ENCODE measurements around the gene ATP2A1.

The ATP2A1 gene

DNA sequence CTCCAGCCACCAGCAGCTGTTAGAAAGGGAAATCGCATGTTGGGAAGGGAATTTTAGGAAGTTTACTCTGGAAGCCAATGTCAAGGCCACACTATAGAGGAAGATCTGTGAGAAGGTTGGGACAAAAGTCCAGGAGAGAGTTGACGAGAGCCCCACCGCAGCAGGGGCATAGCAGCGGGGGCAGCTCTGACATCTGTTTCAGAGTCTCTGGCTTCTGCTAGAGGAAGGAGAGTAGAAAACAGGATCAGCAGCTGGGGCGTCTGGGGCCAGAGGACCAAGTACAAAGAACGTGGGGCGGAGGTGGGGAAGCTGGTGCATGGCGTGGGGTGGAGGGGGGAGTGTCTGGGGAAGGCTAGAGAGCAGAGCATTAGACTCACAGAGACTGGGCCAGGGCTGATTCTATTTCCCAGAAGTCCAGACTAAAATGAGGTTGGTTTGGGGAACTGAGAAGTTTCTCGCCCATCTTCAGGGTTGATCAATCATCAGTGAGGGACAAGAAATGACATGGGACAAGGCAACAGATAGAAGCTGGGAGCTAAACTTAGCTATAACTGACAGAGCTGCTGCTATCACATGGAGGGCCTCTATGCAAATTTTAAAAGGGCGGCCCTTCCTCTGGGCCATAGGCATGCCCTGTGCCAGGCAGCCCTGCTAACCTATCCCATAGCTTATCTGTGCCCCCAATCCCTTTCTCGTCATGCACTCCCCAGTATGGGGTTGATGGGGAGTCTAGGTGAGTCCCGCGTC lies 45.5 kb downstream of the ATP2A1 start:
- TF ChIP-seq CEBPB (IDR thresholded peaks at IDR 0.05), result no peak
- TF ChIP-seq EGR1 (IDR thresholded peaks at IDR 0.05), result no peak
- TF ChIP-seq FOXM1 (IDR thresholded peaks at IDR 0.05; ENCODE audit: borderline replicate concordance, low read depth), result no peak
- no peak for TF ChIP-seq TCF12 (IDR thresholded peaks at IDR 0.05; ENCODE audit: low read depth)
- TF ChIP-seq TEAD4 (IDR thresholded peaks at IDR 0.05), result no peak
- no peak for TF ChIP-seq EP300 (IDR thresholded peaks at IDR 0.05; ENCODE audit: borderline replicate concordance)
- TF ChIP-seq ZBTB7A (IDR thresholded peaks at IDR 0.05; ENCODE audit: low read depth), result no peak
- TF ChIP-seq CREB1 (IDR thresholded peaks at IDR 0.05; ENCODE audit: low read depth), result no peak
- no peak for TF ChIP-seq RAD21 (IDR thresholded peaks at IDR 0.05; ENCODE audit: low read depth)
- TF ChIP-seq, protein P1, sequence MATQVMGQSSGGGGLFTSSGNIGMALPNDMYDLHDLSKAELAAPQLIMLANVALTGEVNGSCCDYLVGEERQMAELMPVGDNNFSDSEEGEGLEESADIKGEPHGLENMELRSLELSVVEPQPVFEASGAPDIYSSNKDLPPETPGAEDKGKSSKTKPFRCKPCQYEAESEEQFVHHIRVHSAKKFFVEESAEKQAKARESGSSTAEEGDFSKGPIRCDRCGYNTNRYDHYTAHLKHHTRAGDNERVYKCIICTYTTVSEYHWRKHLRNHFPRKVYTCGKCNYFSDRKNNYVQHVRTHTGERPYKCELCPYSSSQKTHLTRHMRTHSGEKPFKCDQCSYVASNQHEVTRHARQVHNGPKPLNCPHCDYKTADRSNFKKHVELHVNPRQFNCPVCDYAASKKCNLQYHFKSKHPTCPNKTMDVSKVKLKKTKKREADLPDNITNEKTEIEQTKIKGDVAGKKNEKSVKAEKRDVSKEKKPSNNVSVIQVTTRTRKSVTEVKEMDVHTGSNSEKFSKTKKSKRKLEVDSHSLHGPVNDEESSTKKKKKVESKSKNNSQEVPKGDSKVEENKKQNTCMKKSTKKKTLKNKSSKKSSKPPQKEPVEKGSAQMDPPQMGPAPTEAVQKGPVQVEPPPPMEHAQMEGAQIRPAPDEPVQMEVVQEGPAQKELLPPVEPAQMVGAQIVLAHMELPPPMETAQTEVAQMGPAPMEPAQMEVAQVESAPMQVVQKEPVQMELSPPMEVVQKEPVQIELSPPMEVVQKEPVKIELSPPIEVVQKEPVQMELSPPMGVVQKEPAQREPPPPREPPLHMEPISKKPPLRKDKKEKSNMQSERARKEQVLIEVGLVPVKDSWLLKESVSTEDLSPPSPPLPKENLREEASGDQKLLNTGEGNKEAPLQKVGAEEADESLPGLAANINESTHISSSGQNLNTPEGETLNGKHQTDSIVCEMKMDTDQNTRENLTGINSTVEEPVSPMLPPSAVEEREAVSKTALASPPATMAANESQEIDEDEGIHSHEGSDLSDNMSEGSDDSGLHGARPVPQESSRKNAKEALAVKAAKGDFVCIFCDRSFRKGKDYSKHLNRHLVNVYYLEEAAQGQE (IDR thresholded peaks at IDR 0.05; ENCODE audit: low read depth), result no peak
- TF ChIP-seq TAF1 (IDR thresholded peaks at IDR 0.05; ENCODE audit: low read depth), result no peak
- TF ChIP-seq YY1 (IDR thresholded peaks at IDR 0.05; ENCODE audit: low read depth), result no peak

DNA sequence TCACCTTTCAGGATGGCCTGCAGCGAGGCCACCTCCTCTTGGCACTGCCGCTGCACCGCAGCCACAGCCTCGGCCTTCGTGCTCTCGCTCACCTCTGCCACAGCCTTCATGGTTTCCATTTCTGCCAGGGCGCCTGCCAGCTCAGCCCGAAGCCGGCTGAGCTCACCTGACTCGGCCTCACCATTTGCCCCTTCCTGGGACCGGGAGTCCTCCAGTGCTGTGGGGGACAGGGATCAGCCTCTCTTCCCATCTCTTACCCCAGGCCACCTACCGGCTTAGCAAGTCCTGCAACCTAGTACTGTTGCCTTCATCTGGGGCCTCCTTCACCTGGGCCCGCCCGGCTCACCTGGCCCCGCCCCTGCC lies 46.1 kb downstream of the ATP2A1 start:
- TF ChIP-seq ZBTB7A (IDR thresholded peaks at IDR 0.05; ENCODE audit: low read depth), result 0 out of 2 replicates have a peak, but pooled peaks have one; percentile 1
- TF ChIP-seq TAF1 (IDR thresholded peaks at IDR 0.05; ENCODE audit: low read depth), result peak; percentile 23
- no peak for TF ChIP-seq CREB1 (IDR thresholded peaks at IDR 0.05; ENCODE audit: low read depth)
- TF ChIP-seq EGR1 (IDR thresholded peaks at IDR 0.05), result no peak
- TF ChIP-seq USF1 (IDR thresholded peaks at IDR 0.05), result no peak
- TF ChIP-seq FOXM1 (IDR thresholded peaks at IDR 0.05; ENCODE audit: borderline replicate concordance, low read depth), result no peak
- no peak for TF ChIP-seq CEBPB (IDR thresholded peaks at IDR 0.05)
- TF ChIP-seq, protein P1 (IDR thresholded peaks at IDR 0.05; ENCODE audit: low read depth), result no peak
- TF ChIP-seq NFIC (IDR thresholded peaks at IDR 0.05), result 0 out of 2 replicates have a peak, but pooled peaks have one; percentile 10
- TF ChIP-seq EP300 (IDR thresholded peaks at IDR 0.05; ENCODE audit: borderline replicate concordance), result no peak
- TF ChIP-seq TCF12 (IDR thresholded peaks at IDR 0.05; ENCODE audit: low read depth), result no peak
- TF ChIP-seq MAX (IDR thresholded peaks at IDR 0.05), result peak; percentile 56
- TF ChIP-seq YY1 (IDR thresholded peaks at IDR 0.05; ENCODE audit: low read depth), result no peak
- no peak for TF ChIP-seq RAD21 (IDR thresholded peaks at IDR 0.05; ENCODE audit: low read depth)
- TF ChIP-seq TEAD4 (IDR thresholded peaks at IDR 0.05), result peak; percentile 21; the same call in 1 of the 2 replicates

GRCh38 chr16:28924762-28925385 lies 46.6 kb downstream of the ATP2A1 start, which contains the start of gene RABEP2:
RABEP2 (minus strand) TSS chr16:28925238; CDS start chr16:28925163, 75 bp downstream.
- TF ChIP-seq, protein P1 (IDR thresholded peaks at IDR 0.05; ENCODE audit: low read depth), result no peak
- TF ChIP-seq MAX (IDR thresholded peaks at IDR 0.05), result 0 out of 2 replicates have a peak, but pooled peaks have one; percentile 13
- TF ChIP-seq EP300 (IDR thresholded peaks at IDR 0.05; ENCODE audit: borderline replicate concordance), result no peak
- TF ChIP-seq TEAD4 (IDR thresholded peaks at IDR 0.05), result no peak
- no peak for TF ChIP-seq USF1 (IDR thresholded peaks at IDR 0.05)
- no peak for TF ChIP-seq CREB1 (IDR thresholded peaks at IDR 0.05; ENCODE audit: low read depth)
- no peak for TF ChIP-seq NFIC (IDR thresholded peaks at IDR 0.05)
- peak; percentile 57; the same call in 1 of the 2 replicates for TF ChIP-seq EGR1 (IDR thresholded peaks at IDR 0.05)
- TF ChIP-seq FOXM1 (IDR thresholded peaks at IDR 0.05; ENCODE audit: borderline replicate concordance, low read depth), result no peak
- TF ChIP-seq RAD21 (IDR thresholded peaks at IDR 0.05; ENCODE audit: low read depth), result no peak
- peak; percentile 85 for TF ChIP-seq YY1 (IDR thresholded peaks at IDR 0.05; ENCODE audit: low read depth)
- TF ChIP-seq TCF12 (IDR thresholded peaks at IDR 0.05; ENCODE audit: low read depth), result peak; percentile 56; the same call in 1 of the 2 replicates
- TF ChIP-seq ZBTB7A (IDR thresholded peaks at IDR 0.05; ENCODE audit: low read depth), result peak; percentile 19; the same call in 1 of the 2 replicates
- no peak; the same call in 1 of the 2 replicates for TF ChIP-seq TAF1 (IDR thresholded peaks at IDR 0.05; ENCODE audit: low read depth)
- TF ChIP-seq CEBPB (IDR thresholded peaks at IDR 0.05), result no peak
